Activated T-cell treated with anti-CD3 and anti-CD28 coated beads, Interleukin-2, amount 50 U/mL, for 48 hours (primary cell): ENCODE measurements around the gene UTS2R.
A peak's percentile ranks its signal among the peaks of the same experiment; 100 is the strongest.

Source experiments
- DNase-seq, 2 experiments: peaks; one replicate each; pipeline ENCODE4 v3.0.0-alpha.2; 2020

Gene UTS2R

GRCh38 chr17:82390860-82391435, 19.4 kb downstream of the UTS2R start:
- DNase-seq: no peak

- no peak for DNase-seq
Observed at GRCh38 chr17:82391496-82392066, 20.0 kb downstream of the UTS2R start.

GRCh38 chr17:82392209-82392920, 20.8 kb downstream of the UTS2R start:
- DNase-seq: no peak

GRCh38 chr17:82392941-82393340, 21.4 kb downstream of the UTS2R start:
- no peak for DNase-seq

- DNase-seq: no peak
Observed at GRCh38 chr17:82394278-82394677, 22.7 kb downstream of the UTS2R start.

GRCh38 chr17:82396601-82397435, 25.3 kb downstream of the UTS2R start:
- no peak for DNase-seq

- DNase-seq: no peak
Observed at GRCh38 chr17:82397449-82398335, 26.1 kb downstream of the UTS2R start.

- no peak for DNase-seq
Observed at GRCh38 chr17:82399041-82399441, 27.5 kb downstream of the UTS2R start.

- no peak for DNase-seq
Observed at GRCh38 chr17:82399601-82400101, 28.1 kb downstream of the UTS2R start.

GRCh38 chr17:82400206-82400605, 28.6 kb downstream of the UTS2R start:
- DNase-seq: no peak

GRCh38 chr17:82400830-82401229, 29.3 kb downstream of the UTS2R start:
- DNase-seq: peak; percentile 66 to 72

GRCh38 chr17:82402865-82403264, 31.3 kb downstream of the UTS2R start:
- DNase-seq: no peak

- DNase-seq: no peak
Observed at GRCh38 chr17:82403662-82404660, 32.4 kb downstream of the UTS2R start.

GRCh38 chr17:82405051-82405450, 33.5 kb downstream of the UTS2R start:
- DNase-seq: no peak

- no peak for DNase-seq
Observed at GRCh38 chr17:82406131-82406671, 34.6 kb downstream of the UTS2R start.

- DNase-seq: no peak
Observed at GRCh38 chr17:82407255-82407654, 35.7 kb downstream of the UTS2R start.

- no peak for DNase-seq
Observed at GRCh38 chr17:82408288-82408937, 36.8 kb downstream of the UTS2R start.

GRCh38 chr17:82408938-82409318, 37.4 kb downstream of the UTS2R start:
- no peak for DNase-seq

- DNase-seq: no peak
Observed at GRCh38 chr17:82410014-82410716, 38.6 kb downstream of the UTS2R start.
